HG03039 (cell line): ENCODE measurements around the gene DENND4C.
"Not testable (repeated sequence)": the region's sequence is repeated elsewhere in the genome, so short reads cannot be mapped to it uniquely, and the experiment has no call there.

Experiments
- ATAC-seq: cut with Tn5 transposase; IDR thresholded peaks from one replicate; pipeline ENCODE4 v1.9.1; 2021; ENCODE audit warnings: mild to moderate bottlenecking, moderate library complexity; ENCODE audit not compliant: unreplicated experiment

DENND4C gene

DNA sequence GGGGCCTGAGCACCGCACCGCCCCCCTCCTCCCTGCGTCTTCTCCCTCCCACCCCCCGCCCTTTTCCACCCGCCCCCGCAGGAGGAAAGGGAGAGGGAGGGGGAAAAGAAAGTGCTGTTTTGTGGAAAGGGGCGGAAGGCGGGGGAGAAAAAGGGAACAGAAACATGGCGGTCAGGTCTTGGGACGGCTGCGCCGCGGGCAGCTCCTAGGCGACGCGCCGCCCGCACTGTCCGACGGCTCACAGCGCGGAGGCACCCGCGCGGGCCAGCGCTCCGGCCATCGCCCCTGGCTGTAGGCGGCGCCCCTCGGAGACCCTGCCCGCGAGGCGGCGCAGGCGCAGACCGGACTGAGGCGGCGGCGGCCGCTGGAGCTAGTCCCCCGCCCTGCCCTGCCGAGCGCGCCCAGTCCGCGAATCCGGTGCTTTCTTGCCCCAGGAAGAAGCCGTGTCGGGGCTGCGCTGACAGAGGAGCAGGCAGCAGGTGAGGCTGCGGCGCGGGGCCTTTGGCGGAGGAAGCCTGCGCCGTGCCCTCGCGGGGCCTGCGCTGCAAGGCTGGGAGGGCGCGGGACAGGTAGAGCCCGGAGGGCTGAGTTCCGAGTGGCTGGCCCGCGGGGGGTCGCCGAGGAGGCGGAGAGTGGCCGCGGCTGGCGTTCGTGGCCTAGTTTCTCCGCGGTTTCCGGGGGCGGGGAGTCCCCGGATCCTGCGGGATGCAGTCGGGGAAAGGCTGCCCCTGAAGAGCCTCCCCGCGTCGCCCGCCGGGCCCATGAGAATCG, at the start of gene DENND4C:
DENND4C (plus strand) TSS at position 339 of the 771 bp plus-strand sequence. CDS start 45,482 bp downstream, outside the sequence.
- ATAC-seq: peak; percentile 59

DNA sequence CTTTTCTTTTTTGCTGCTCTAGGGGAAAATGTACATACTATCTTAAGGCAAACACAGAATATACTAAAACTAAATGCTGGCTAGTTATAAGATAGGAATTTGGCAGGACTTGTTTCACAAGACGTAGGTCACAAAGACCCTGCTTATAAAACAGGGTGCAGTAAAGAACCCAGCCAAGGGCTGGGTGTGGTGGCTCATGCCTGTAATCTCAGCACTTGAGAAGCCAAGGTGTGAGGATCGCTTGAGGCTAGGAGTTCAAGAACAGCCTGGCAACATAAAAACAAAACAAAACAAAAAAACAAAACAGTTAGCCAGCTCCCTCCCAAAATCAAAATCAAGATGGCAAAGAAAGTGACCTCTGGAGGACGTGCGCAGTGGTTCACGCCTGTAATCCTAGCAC, 49.5 kb upstream of the DENND4C start:
- no peak for ATAC-seq

DNA sequence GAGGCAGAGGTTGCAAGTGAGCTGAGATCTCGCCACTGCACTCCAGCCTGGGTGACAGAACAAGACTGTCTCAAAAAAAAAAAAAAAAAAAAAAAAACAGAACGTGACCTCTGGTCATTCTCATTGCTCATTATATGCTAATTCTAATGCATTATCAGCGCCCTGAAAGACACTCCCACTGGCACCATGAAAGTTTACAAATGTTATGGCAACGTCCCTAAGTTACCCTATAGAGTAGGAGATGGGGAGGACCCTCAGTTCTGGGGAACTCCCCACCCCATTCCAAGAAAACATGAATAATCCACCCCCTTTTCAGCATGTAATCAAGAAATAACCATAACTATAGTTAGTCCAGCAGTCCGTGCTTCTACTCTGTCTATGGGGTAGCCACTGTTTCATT, 48.9 kb upstream of the DENND4C start:
- no peak for ATAC-seq

DNA sequence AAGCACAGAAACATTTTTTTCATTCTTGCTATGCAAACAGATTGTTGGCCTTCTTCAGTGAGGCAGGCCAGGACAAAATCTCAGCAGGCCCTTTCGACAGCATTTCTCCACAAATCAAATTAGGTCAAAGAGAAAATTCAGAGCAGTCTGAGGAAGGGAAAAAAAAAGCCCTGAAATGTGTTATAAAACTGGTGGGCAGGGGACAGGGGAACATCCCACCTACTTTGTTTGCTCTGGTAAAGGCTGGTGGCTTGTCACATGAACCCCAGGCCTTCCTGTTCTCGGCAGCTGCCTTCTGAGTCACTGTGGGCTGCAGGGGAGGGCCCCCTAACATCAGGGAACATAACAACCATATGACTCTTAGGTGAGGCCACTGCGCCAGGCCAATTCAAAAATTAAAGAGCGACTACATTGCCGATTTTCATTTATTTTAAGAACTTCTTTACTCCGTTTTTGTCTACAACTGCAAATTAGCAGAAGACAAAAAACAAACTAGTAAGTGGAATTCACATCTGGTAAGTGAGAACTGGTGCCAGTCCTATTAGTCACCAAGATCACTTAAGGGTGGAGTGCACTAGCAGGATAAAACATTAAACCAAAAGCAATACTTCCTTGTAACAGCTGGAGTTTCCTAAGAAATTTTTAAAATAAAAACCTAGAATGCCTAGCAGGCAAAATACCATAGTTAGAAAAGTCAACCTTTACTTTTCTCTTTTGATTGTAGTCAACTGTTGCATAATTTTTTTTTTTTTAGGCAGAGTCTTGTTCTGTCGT, 46.2 kb upstream of the DENND4C start:
- ATAC-seq: peak; percentile 98

DNA sequence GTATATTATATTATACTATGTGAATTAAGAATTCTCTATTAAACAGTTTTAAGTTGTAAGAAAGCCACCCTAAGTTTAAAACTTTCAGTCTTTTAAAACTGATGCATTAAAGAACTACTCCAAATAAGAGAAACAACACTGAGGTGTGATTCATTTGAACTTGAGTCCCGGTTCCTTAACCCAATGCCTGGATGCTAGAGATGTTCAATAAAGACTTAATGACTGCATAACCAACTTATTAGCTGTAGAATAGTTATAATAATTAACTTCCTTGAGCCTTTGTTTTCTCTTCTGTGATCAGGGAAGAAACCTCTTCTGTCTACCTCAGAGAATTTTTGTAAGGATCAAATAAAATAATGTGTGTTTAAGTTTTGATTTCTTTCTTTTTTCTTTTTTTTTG, 45.3 kb upstream of the DENND4C start:
- no peak for ATAC-seq

DNA sequence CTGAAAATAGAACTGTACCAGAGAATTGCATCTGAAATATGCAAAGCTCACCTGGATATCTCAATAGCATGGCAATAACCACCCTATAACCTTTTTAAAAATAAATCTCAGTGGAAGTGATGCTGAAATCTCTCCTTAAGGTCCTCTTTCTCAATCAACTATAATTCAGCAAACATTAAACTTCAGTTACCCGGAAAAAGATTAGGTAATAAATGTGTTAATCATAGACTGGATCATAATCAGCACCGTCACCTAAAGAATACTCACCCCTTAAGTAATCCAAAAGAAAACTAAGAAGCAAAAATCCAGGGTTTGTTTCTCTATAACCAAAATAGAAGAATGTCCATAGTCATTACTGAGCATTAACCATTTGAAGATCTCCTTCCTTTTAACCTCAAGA, 44.3 kb upstream of the DENND4C start:
- no peak for ATAC-seq

DNA sequence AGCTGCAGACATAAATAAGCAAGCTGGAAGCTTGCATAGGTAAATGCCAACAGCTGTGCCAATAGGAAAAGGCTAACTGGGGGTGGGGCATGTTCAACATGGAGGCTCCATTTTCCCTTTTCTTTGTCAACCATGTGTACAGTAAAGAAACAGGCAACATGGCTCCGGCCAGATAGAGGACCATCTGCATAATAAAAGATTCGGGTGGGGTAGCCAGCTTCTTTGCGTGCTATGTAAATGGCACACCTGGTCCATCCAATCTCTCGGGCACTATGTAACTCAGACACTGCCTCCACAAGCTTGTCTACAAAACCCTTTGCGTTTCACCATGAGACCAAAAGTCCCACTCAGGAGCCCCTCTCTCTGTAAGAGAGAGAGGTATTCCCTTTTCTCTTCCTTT, 41.7 kb upstream of the DENND4C start:
- no peak for ATAC-seq

DNA sequence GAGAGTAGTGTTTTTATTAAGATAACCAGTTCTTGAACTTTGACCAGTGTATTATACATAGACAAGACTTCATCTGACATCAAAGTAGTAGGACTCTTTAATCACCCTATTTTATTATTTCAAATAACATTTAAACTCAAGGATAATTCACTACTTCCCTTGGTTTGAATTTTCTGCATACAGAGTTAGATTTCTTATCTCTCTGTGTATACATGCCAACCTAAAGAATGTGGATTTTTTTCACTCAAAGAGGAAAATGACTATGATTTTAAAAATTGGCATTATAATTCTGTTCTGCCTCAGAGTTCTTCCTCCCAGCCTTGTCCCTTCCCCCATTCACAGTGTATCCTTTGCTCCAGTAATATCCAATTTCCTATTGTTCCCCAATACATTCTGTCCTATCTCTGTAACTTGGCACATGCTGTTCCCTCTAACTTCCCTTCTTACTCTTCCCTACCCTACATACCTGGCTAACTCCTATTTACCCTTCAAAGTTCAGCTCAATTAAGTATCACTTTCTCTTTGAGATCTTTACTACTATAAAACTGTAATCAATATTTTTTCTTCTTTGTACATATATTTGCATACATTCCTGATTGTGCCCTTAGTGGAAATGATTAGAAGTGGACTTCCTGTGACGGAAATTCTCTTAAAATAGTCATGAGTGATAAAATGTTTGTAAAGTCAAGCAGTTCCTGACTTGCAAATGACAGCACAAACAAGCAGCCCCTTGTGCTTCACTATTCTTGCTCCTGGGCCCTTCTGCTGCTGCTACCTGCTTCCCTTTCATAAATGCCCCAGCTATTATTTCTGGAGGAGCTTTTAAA, 38.1 kb upstream of the DENND4C start:
- ATAC-seq: no peak

DNA sequence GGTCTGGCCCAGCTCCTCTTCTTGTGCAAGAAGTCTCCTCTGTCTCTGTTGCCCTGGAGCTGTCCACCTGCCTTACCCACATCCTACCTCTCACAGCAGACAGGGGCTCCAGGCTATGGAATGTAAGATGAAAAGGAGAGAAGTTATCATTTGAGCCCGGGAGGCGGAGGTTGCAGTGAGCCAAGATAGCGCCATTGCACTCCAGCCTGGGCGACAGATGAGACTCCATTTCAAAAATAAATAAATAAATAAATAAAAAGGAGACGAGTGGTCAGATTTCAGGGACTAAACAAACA, 37.5 kb upstream of the DENND4C start:
- ATAC-seq: no peak

DNA sequence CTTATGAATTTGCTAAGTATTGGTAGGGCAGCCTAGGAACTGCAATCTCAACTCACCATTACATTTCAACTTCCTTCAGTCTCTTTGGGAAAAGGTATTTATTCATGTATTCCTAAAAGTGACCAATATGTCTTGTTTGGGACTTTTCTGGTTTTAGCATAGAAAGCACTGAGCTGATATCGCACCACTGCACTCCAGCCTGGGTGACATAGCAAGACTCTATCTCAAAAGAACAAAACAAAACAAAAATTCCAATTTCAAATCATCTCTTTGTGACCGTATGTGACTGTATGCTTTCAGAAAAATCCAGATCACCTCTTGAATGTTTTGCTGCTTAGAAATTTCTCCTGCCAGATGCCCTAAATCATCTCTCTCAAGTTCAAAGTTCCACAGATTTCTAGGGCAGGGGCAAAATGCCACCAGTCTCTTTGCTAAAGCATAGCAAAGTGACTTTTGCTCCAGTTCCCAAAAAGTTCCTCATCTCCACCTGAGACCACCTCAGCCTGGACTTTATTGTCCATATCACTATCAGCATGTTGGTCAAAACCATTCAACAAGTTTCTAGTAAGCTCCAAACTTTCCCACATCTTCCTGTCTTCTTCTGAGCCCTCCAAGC, 37.0 kb upstream of the DENND4C start:
- not testable (repeated sequence) for ATAC-seq

DNA sequence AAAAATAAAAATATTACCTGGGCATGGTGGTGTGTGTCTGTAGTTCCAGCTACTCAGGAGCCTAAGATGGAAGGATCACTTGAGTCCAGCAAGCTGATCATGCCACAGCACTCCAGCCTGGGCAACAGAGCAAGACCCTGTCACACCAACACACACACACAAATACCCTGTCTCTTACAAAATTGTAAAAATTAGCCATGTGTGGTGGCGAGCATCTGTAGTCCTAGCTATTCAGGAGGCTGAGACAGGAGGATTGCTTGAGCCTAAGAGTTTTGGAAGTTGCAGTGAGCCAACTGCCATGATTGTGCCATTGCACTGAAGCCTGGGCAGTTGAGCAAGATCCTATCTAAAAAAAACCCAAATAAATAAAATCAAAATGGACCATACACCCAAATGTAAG, 32.1 kb upstream of the DENND4C start:
- no peak for ATAC-seq

DNA sequence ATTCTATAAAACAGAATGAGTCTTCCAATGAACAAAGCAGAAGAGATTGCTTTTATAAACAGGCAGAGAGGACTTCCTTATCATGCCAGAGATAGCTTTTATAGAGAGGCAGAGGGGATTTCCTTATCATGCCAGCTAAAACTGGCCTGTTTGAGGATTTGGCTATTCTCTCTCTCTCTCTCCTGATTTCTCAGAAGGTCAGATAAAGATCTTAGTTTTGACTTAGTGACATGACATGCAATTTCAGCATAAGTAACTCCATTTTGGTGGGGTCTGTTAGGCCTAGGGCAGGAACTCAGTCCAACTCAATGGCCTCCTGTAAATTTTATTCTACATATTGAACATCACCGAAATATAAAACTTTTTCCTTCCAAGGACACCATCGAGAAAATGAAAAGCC, 31.5 kb upstream of the DENND4C start:
- no peak for ATAC-seq

DNA sequence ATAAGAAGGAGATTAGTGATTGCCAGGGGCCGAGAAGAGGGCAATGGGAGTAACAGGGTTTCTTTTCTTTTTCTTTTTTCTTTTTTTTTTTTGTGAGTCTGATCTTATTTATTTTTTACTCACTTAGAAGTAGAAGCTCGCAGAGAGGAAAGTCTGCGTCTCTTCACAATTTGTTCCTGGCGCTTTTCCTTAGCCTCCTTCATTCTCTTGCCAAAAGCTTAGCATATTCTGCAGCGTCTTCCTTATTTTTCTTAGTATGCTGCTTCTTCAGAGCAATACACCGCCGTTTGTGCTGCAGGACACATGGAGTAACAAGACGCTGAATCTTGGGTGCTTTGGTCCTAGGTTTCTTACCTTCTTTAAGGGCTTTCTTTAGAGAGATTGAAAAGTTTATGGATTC, 30.3 kb upstream of the DENND4C start:
- ATAC-seq: no peak

DNA sequence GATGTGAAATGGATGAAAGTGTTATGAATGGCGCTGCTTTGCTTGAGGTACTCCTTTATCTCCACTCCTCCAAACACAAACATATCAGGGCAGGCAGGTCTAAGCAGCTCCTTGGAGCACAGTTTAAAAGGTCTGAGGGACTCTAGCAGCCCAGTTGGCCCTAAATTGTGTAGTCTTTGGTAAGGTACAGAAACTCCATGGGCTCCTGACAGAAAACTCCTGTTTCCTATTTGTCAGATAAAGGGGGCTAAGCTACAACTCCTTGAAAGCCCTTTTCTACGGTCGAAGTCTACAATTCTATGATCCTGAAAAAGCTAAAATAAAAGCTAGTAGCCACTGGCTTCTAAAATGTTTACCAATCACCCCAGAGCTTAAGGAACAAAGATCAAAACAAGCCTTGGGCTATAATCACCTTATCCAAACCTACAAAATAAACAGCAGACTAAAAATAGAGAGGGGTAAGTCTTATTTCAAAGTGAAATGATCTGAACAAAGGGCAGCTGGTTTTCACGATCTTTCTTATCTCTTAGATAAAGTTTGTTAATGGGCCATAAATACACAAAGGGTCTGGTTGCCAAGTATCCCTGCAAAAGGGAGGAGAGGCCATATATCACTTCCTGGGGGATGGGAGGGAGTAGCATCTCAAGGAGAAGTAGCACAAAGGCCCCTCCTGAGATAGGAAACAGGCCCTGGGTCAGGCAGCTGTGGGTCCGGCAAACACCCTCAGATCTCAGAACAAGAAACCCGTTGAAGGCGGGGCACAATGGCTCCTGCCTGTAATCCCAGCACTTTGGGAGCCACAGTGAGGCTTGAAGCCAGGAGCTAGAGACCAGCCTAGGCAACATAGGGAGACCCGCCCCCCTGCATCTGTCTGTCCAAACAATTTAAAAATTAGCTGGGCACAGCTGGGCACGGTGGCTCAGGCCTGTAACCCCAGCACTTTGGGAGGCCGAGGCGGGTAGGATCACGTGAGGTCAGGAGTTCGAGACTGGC, 28.3 kb upstream of the DENND4C start:
- ATAC-seq: no peak

DNA sequence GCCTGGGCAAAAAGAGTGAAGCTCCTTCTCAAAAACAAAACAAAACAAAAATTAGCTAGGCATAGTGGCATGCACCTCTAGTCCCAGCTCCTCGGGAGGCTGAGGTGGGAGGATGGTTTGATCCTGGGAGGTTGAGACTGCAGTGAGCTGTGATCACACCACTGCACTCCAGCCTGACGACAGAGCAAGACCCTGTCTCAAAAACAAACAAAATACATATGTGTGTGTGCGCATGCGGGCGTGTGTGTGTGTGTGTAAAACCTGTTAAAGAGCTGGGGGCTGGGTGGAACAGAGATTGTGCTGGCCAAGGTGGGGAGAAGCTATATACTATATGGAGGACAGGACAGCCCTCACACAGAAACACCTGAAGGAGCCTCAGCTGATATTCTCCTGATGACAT, 27.4 kb upstream of the DENND4C start:
- ATAC-seq: no peak

DNA sequence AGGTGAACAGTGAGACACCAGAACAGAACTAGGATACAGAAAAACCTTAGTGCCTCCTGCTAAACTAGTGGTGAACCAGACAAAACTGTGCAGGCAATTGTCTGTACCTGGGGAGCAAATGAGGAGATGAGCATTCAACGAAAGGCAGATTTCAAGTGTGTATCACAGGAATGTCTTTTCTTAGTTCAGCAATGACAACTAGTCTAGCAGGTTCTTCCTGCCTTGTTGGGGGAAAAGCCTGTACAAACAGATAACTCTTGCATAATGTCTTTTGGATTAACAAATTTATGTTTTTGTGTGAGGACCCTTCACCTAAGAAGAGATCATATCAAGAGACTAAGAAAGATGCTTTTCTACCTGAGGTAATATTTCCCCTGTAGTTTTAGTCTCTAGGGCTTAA, 21.8 kb upstream of the DENND4C start:
- ATAC-seq: no peak

DNA sequence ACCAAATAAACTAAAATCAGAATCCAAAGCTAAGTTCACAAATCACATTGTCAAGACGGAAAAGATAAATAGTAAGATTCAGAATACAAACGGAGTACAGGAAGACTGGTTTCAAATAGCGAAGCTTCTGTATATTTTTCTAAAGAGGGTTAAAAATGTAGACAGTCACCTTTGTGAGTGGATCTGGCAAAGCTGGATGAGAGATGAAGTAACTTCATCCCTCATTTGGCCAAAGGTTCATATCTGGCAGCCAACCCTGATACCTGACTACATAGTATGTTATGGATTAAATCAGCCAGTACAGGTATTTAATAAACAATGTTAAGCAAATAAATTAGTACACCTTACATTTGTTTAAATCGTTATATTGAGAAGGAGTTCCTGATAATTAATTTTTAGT, 21.3 kb upstream of the DENND4C start:
- no peak for ATAC-seq

DNA sequence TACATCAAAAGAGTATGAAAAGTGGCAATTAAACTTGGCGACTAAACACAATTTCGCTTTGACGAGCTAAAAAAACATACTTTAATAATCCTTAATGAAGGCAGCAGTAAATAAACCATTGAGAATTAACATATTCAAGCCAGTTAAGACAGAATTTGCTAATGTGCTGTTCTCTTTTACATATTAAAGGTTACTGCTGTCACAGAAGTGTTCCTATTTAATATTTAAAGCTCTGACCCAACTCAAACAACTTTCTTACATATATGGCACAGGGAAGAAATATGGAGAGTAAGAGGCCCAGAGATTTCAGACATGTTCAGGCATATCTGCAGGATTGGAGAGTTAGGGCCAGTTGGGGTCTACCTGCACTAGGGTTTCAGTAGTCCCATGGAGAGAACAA, 16.7 kb upstream of the DENND4C start:
- ATAC-seq: no peak

DNA sequence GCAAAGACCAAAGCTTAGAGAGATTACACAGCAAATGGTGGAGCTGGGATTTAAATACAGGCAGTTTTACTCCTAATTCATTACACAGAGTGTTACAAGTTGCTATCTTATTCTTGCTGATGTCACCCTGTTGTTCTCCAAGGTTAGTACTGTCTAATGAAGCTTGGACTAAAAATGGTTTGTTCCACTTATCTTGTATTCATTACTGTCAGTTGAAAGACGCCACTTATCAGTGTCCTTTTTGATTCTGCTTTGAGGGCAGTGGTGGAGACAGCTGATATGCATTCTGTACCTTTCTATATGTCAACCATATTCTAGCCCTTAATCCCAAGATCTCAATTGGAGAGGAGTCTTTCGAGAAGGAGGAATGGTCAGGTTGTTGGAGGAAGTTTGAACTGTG, 14.0 kb upstream of the DENND4C start:
- no peak for ATAC-seq

DNA sequence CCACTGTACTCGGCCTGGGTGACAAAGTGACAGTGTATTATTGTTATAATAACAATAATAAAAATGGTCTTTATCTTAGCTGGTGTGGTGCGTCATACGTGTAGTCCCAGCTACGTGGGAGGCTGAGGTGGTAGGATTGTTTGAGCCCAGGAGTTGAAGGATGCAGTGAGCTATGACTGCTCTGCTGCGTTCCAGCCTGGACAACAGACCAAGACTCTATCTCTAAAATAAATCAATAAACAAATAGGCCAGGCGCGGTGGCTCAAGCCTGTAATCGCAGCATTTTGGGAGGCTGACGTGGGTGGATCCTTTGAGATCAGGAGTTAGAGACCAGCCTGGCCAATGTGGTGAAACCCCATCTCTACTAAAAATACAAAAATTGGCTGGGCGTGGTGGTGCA, 9.2 kb upstream of the DENND4C start:
- no peak for ATAC-seq
